ENCODE results near the gene PCDHGA10.
"Not testable (repeated sequence)": the region's sequence is repeated elsewhere in the genome, so short reads cannot be mapped to it uniquely, and the experiment has no call there.

The PCDHGA10 gene

DNA sequence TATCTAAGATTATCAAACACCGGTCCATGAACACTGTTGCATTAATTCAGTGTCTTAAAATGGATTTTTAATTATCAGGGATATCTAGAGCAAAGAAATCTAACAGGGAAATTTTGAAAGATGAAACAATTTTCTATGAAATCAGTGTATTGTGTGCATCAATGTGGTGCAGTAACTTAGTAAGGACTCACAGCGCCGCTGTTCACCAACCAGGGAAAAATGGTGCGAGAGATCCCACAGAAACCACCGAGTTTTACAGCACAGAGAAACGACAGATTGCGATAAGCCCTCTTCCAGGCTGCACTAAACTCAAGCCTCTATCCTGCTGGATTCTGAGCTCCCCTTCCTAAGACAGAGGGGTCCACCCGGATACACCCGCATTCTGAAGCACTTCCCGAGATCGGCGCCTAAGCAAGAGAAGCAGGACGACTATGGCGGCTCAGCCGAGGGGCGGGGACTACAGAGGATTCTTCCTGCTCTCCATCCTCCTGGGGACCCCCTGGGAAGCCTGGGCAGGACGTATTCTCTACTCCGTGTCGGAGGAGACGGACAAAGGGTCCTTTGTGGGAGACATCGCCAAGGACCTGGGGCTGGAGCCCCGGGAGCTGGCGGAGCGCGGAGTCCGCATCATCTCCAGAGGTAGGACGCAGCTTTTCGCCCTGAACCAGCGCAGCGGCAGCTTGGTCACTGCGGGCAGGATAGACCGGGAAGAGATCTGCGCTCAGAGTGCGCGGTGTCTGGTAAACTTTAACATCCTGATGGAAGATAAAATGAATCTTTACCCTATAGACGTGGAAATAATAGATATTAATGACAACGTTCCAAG is 30.1 kb upstream of the PCDHGA10 start, which contains the start of gene PCDHGA7:
PCDHGA7 (plus strand) TSS at position 274 of the 826 bp plus-strand sequence; CDS start at position 432, 158 bp downstream.
- no peak within 1 kb of the TSS for H3K27ac ChIP-seq (ENCODE audit: low read length)
- H3K9me3 ChIP-seq (ENCODE audit: control insufficient read depth in 1 of 2, low read length in 2 of 2), result peaks cover 61 to 82% of the 10 kb centered on the region in 2 donors
- peaks cover 0 to 11% of the 10 kb centered on the region in 2 donors for H3K36me3 ChIP-seq (ENCODE audit: control insufficient read depth in 1 of 2, insufficient read depth in 2 of 2, low read length in 2 of 2)
- no peaks in the 10 kb centered on the region for H3K27me3 ChIP-seq (ENCODE audit: low read depth, low read length)
- H3K4me1 ChIP-seq (ENCODE audit: control insufficient read depth in 1 of 2, insufficient read depth in 2 of 2, low read length in 2 of 2), result no peaks in the 10 kb centered on the region
- H3K4me3 ChIP-seq (ENCODE audit: low read depth in 1 of 2, low read length in 2 of 2), result peak within 1 kb of the TSS; percentile 45 to 73

DNA sequence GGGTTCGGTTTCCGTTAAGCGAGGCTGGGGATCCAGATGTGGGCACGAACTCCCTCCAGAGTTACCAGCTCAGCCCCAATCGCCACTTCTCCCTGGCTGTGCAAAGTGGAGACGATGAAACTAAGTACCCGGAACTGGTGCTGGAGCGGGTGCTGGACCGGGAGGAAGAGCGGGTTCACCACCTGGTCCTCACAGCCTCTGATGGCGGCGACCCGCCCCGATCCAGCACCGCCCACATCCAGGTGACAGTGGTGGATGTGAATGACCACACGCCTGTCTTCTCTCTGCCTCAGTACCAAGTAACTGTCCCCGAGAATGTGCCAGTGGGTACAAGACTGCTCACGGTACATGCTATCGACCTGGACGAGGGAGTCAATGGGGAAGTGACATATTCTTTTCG is 29.4 kb upstream of the PCDHGA10 start:
- Histone ChIP-seq H3K36me3 (ENCODE audit: control insufficient read depth in 1 of 2, insufficient read depth in 2 of 2, low read length in 2 of 2) (peaks cover 0 to 11% of the 10 kb centered on the region in 2 donors), H3K4me3 (ENCODE audit: low read depth in 1 of 2, low read length in 2 of 2) (peak overlapping the region; percentile 45 to 73), H3K9me3 (ENCODE audit: control insufficient read depth in 1 of 2, low read length in 2 of 2) (peaks cover 63 to 84% of the 10 kb centered on the region in 2 donors), H3K4me1 (ENCODE audit: control insufficient read depth in 1 of 2, insufficient read depth in 2 of 2, low read length in 2 of 2) (no peaks in the 10 kb centered on the region), H3K27me3 (ENCODE audit: low read depth, low read length) (no peaks in the 10 kb centered on the region), H3K27ac (ENCODE audit: low read length) (no peak overlapping the region)

DNA sequence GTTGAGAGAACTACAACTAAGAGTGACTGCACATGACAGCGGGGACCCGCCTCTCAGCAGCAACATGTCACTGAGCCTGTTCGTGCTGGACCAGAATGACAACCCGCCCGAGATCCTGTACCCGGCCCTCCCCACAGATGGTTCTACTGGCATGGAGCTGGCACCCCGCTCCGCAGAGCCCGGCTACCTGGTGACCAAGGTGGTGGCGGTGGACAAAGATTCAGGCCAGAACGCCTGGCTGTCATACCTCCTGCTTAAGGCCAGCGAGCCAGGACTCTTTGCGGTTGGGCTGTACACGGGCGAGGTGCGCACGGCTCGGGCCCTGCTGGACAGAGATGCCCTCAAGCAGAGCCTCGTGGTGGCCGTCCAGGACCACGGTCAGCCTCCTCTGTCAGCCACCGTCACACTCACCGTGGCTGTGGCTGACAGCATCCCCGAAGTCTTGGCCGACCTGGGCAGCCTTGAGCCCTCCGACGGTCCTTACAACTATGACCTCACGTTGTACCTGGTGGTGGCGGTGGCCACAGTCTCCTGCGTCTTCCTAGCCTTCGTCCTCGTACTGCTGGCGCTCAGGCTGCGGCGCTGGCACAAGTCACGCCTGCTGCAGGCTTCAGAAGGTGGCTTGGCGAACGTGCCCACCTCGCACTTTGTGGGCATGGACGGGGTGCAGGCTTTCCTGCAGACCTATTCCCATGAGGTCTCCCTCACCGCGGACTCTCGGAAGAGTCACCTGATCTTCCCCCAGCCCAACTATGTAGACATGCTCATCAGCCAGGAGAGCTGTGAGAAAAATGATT is 28.1 kb upstream of the PCDHGA10 start:
- peaks cover 0 to 11% of the 10 kb centered on the region in 2 donors for H3K36me3 ChIP-seq (ENCODE audit: control insufficient read depth in 1 of 2, insufficient read depth in 2 of 2, low read length in 2 of 2)
- H3K9me3 ChIP-seq (ENCODE audit: control insufficient read depth in 1 of 2, low read length in 2 of 2), result peaks cover 63 to 87% of the 10 kb centered on the region in 2 donors
- H3K27me3 ChIP-seq (ENCODE audit: low read depth, low read length), result no peaks in the 10 kb centered on the region
- H3K27ac ChIP-seq (ENCODE audit: low read length), result no peak overlapping the region
- peak overlapping the region in 1 of 2 donors; percentile 73 for H3K4me3 ChIP-seq (ENCODE audit: low read depth in 1 of 2, low read length in 2 of 2)
- no peaks in the 10 kb centered on the region for H3K4me1 ChIP-seq (ENCODE audit: control insufficient read depth in 1 of 2, insufficient read depth in 2 of 2, low read length in 2 of 2)

DNA sequence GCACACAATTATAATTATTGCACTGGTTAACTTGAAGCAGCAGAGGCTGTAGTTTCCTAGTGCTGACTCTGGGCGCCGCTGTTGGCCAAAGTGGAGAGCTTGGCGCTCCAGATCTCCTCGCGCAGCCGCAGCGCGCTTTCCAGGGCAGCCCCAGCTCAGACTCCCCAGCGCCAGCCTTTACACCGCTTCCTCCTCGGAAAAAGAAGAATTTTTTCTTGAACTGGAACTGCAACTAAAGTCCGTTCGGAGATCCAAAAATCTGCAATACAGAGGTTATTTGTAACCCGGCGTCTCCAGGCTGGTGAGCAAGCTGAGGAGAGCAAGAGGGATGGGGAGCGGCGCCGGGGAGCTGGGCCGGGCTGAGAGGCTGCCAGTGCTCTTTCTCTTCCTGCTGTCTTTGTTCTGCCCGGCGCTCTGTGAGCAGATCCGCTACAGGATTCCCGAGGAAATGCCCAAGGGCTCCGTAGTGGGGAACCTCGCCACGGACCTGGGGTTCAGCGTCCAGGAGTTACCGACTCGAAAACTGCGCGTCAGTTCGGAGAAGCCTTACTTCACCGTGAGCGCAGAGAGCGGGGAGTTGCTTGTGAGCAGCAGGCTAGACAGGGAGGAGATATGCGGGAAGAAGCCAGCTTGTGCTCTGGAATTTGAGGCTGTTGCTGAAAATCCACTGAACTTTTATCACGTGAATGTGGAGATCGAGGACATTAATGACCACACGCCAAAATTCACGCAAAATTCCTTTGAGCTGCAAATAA is 25.1 kb upstream of the PCDHGA10 start, which contains the start of gene PCDHGB4:
PCDHGB4 (plus strand) TSS at position 142 of the 755 bp plus-strand sequence; CDS start at position 329, 187 bp downstream.
- not testable (repeated sequence) for H3K27me3 ChIP-seq (ENCODE audit: low read depth, low read length); H3K36me3 ChIP-seq (ENCODE audit: control insufficient read depth in 1 of 2, insufficient read depth in 2 of 2, low read length in 2 of 2); H3K4me1 ChIP-seq (ENCODE audit: control insufficient read depth in 1 of 2, insufficient read depth in 2 of 2, low read length in 2 of 2); H3K27ac ChIP-seq (ENCODE audit: low read length)
- H3K4me3 ChIP-seq (ENCODE audit: low read depth in 1 of 2, low read length in 2 of 2), result peak within 1 kb of the TSS; percentile 38 to 73
- peaks cover 69 to 94% of the 10 kb centered on the region in 2 donors for H3K9me3 ChIP-seq (ENCODE audit: control insufficient read depth in 1 of 2, low read length in 2 of 2)

DNA sequence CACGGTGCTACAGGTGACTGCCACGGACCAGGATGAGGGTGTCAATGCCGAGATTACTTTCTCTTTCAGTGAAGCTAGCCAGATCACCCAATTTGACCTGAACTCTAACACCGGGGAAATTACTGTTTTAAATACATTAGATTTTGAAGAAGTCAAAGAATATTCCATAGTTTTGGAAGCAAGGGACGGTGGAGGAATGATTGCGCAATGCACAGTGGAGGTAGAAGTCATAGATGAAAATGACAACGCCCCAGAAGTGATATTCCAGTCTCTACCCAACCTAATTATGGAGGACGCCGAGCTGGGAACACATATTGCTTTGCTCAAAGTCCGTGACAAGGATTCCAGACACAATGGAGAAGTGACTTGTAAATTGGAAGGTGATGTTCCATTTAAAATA is 24.1 kb upstream of the PCDHGA10 start:
- H3K9me3 ChIP-seq (ENCODE audit: control insufficient read depth in 1 of 2, low read length in 2 of 2), result peaks cover 72 to 94% of the 10 kb centered on the region in 2 donors
- H3K27me3 ChIP-seq (ENCODE audit: low read depth, low read length), result no peaks in the 10 kb centered on the region
- peaks cover 0 to 7% of the 10 kb centered on the region in 2 donors for H3K36me3 ChIP-seq (ENCODE audit: control insufficient read depth in 1 of 2, insufficient read depth in 2 of 2, low read length in 2 of 2)
- H3K4me3 ChIP-seq (ENCODE audit: low read depth in 1 of 2, low read length in 2 of 2), result peak overlapping the region; percentile 38 to 73
- H3K4me1 ChIP-seq (ENCODE audit: control insufficient read depth in 1 of 2, insufficient read depth in 2 of 2, low read length in 2 of 2), result no peaks in the 10 kb centered on the region
- H3K27ac ChIP-seq (ENCODE audit: low read length), result no peak overlapping the region

DNA sequence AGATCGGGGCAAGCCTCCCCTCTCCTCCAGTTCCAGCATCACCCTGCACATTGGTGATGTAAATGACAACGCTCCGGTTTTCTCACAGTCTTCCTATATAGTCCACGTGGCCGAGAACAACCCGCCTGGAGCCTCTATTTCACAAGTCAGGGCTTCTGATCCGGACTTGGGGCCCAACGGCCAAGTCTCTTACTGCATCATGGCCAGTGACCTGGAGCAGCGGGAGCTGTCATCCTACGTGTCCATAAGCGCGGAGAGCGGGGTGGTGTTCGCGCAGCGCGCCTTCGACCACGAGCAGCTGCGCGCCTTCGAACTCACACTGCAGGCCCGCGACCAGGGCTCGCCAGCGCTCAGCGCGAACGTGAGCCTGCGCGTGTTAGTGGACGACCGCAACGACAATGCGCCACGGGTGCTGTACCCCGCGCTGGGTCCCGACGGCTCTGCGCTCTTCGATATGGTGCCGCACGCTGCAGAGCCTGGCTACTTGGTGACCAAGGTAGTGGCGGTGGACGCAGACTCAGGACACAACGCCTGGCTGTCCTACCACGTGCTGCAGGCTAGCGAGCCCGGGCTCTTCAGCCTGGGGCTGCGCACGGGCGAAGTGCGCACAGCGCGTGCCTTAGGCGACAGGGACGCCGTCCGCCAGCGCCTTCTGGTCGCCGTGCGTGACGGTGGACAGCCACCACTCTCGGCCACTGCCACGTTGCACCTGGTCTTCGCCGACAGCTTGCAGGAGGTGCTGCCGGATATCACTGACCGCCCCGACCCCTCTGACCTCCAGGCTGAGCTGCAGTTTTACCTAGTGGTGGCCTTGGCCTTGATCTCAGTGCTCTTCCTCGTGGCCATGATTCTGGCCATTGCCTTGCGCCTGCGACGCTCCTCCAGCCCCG is 23.4 kb upstream of the PCDHGA10 start:
- peak overlapping the region in 1 of 2 donors; percentile 73 for H3K4me3 ChIP-seq (ENCODE audit: low read depth in 1 of 2, low read length in 2 of 2)
- H3K27ac ChIP-seq (ENCODE audit: low read length), result no peak overlapping the region
- H3K4me1 ChIP-seq (ENCODE audit: control insufficient read depth in 1 of 2, insufficient read depth in 2 of 2, low read length in 2 of 2), result no peaks in the 10 kb centered on the region
- H3K36me3 ChIP-seq (ENCODE audit: control insufficient read depth in 1 of 2, insufficient read depth in 2 of 2, low read length in 2 of 2), result peaks cover 0 to 7% of the 10 kb centered on the region in 2 donors
- H3K9me3 ChIP-seq (ENCODE audit: control insufficient read depth in 1 of 2, low read length in 2 of 2), result peaks cover 75 to 95% of the 10 kb centered on the region in 2 donors
- H3K27me3 ChIP-seq (ENCODE audit: low read depth, low read length), result no peaks in the 10 kb centered on the region

DNA sequence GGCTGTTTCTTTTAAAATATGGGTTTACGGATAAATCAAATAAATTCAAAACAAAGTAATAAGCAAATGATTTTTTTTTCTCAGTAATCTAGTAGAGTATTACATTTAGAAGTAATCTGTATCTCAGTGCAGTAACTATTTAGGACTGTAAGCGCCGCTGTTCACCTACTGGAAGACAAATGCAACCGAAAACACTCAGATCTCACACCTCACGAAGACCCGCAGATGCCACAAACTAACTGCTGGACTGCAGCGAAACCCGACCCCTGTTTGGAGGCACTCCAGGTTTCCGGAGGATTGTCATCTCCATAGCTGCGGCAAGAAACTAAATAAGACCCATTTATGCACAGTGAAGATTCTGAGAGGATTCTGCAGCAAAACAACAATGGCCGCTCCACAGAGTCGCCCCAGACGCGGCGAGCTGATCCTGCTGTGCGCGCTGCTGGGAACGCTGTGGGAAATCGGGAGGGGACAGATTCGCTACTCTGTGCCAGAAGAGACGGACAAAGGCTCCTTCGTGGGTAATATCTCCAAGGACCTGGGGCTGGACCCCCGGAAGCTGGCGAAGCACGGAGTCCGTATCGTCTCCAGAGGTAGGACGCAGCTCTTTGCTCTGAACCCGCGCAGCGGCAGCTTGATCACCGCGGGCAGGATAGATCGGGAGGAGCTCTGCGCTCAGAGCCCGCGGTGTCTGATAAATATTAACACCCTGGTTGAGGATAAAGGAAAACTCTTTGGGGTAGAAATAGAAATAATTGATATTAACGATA is 20.2 kb upstream of the PCDHGA10 start, which contains the start of gene PCDHGA8:
PCDHGA8 (plus strand) TSS at position 205 of the 770 bp plus-strand sequence; CDS start at position 386, 181 bp downstream.
- Histone ChIP-seq H3K4me1 (ENCODE audit: control insufficient read depth in 1 of 2, insufficient read depth in 2 of 2, low read length in 2 of 2) (no peaks in the 10 kb centered on the region), H3K36me3 (ENCODE audit: control insufficient read depth in 1 of 2, insufficient read depth in 2 of 2, low read length in 2 of 2) (peaks cover 0 to 4% of the 10 kb centered on the region in 2 donors), H3K27ac (ENCODE audit: low read length) (no peak within 1 kb of the TSS), H3K27me3 (ENCODE audit: low read depth, low read length) (no peaks in the 10 kb centered on the region), H3K4me3 (ENCODE audit: low read depth in 1 of 2, low read length in 2 of 2) (peak within 1 kb of the TSS in 1 of 2 donors; percentile 73), H3K9me3 (ENCODE audit: control insufficient read depth in 1 of 2, low read length in 2 of 2) (peaks cover 59 to 82% of the 10 kb centered on the region in 2 donors)

DNA sequence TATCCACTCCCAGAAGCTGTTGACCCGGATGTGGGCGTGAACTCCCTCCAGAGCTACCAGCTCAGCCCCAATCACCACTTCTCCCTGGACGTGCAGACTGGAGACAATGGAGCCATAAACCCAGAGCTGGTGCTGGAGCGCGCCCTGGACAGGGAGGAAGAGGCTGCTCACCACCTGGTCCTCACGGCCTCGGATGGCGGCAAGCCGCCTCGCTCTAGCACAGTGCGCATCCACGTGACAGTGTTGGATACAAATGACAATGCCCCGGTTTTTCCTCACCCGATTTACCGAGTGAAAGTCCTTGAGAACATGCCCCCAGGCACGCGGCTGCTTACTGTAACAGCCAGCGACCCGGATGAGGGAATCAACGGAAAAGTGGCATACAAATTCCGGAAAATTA is 19.5 kb upstream of the PCDHGA10 start:
- H3K36me3 ChIP-seq (ENCODE audit: control insufficient read depth in 1 of 2, insufficient read depth in 2 of 2, low read length in 2 of 2), result peaks cover 0 to 4% of the 10 kb centered on the region in 2 donors
- H3K27ac ChIP-seq (ENCODE audit: low read length), result no peak overlapping the region
- no peaks in the 10 kb centered on the region for H3K4me1 ChIP-seq (ENCODE audit: control insufficient read depth in 1 of 2, insufficient read depth in 2 of 2, low read length in 2 of 2)
- no peaks in the 10 kb centered on the region for H3K27me3 ChIP-seq (ENCODE audit: low read depth, low read length)
- peak overlapping the region in 1 of 2 donors; percentile 73 for H3K4me3 ChIP-seq (ENCODE audit: low read depth in 1 of 2, low read length in 2 of 2)
- H3K9me3 ChIP-seq (ENCODE audit: control insufficient read depth in 1 of 2, low read length in 2 of 2), result peaks cover 57 to 82% of the 10 kb centered on the region in 2 donors

DNA sequence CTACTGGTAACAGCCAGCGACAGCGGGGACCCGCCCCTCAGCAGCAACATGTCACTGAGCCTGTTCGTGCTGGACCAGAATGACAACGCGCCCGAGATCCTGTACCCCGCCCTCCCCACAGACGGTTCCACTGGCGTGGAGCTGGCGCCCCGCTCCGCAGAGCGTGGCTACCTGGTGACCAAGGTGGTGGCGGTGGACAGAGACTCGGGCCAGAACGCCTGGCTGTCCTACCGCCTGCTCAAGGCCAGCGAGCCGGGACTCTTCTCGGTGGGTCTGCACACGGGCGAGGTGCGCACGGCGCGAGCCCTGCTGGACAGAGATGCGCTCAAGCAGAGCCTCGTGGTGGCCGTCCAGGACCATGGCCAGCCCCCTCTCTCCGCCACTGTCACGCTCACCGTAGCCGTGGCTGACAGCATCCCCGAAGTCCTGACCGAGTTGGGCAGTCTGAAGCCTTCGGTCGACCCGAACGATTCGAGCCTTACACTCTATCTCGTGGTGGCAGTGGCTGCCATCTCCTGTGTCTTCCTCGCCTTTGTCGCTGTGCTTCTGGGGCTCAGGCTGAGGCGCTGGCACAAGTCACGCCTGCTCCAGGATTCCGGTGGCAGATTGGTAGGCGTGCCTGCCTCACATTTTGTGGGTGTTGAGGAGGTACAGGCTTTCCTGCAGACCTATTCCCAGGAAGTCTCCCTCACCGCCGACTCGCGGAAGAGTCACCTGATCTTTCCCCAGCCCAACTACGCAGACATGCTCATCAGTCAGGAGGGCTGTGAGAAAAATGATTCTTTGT is 18.2 kb upstream of the PCDHGA10 start:
- H3K4me3 ChIP-seq (ENCODE audit: low read depth in 1 of 2, low read length in 2 of 2), result peak overlapping the region in 1 of 2 donors; percentile 73
- H3K4me1 ChIP-seq (ENCODE audit: control insufficient read depth in 1 of 2, insufficient read depth in 2 of 2, low read length in 2 of 2); H3K27ac ChIP-seq (ENCODE audit: low read length); H3K27me3 ChIP-seq (ENCODE audit: low read depth, low read length); H3K36me3 ChIP-seq (ENCODE audit: control insufficient read depth in 1 of 2, insufficient read depth in 2 of 2, low read length in 2 of 2): not testable (repeated sequence)
- H3K9me3 ChIP-seq (ENCODE audit: control insufficient read depth in 1 of 2, low read length in 2 of 2), result peaks cover 60 to 82% of the 10 kb centered on the region in 2 donors

Measured in muscle layer of duodenum (tissue), 2 donors.